Endothelial cell (in vitro differentiated cells): ENCODE results near the gene KDM1B. TPM values are rescaled to one million over a fixed set of nuclear protein-coding genes. Genes with fewer than 3 reads are reported as not detected.

Experiments used
- DNase-seq: peaks from one replicate; pipeline ENCODE4 v3.0.0; 2021; ENCODE audit warnings: low spot score
- H3K27ac Mint-ChIP-seq: one replicate; pipeline ENCODE4 v1.8.0; 2021; ENCODE audit warnings: mixed read lengths, inconsistent platforms; ENCODE audit not compliant: unreplicated experiment
- H3K27me3 Mint-ChIP-seq: one replicate; pipeline ENCODE4 v1.8.0; 2021; ENCODE audit warnings: mild to moderate bottlenecking, moderate library complexity, mixed read lengths, inconsistent platforms; ENCODE audit not compliant: unreplicated experiment
- H3K36me3 Mint-ChIP-seq: one replicate; pipeline ENCODE4 v1.8.0; 2021; ENCODE audit warnings: mild to moderate bottlenecking, low read depth, mixed read lengths, inconsistent platforms; ENCODE audit not compliant: unreplicated experiment
- H3K4me1 Mint-ChIP-seq: one replicate; pipeline ENCODE4 v1.8.0; 2021; ENCODE audit warnings: mild to moderate bottlenecking, mixed read lengths, inconsistent platforms; ENCODE audit not compliant: unreplicated experiment
- H3K4me3 Mint-ChIP-seq: one replicate; pipeline ENCODE4 v1.8.0; 2021; ENCODE audit warnings: mild to moderate bottlenecking, mixed read lengths, inconsistent platforms; ENCODE audit not compliant: unreplicated experiment
- H3K9me3 Mint-ChIP-seq: one replicate; pipeline ENCODE4 v1.8.0; 2021; ENCODE audit warnings: mixed read lengths, inconsistent platforms; ENCODE audit not compliant: unreplicated experiment
- CTCF ChIP-seq: fragments of 200-600 bp; sonication (generic); IDR thresholded peaks from one replicate; pipeline ENCODE4 v1.5.0; 2021; ENCODE audit warnings: antibody characterized with exemption; ENCODE audit not compliant: unreplicated experiment
- total RNA-seq: library from RNA; stranded (reverse); fragmentation: NEBNext Ultra II Directional; extraction: Animal tissue kit (Norgen Biotek cat#: 25700); gene quantifications from one replicate; pipeline ENCODE4 v1.2.1, GENCODE V29; 2021; ENCODE audit not compliant: unreplicated experiment

The KDM1B gene
- total RNA-seq, 1 donor from 2014 or later: 14.9 TPM

- Mint-ChIP-seq H3K4me1 (peaks cover 14% of the 10 kb centered on the region), H3K36me3 (peaks cover 55% of the 10 kb centered on the region), H3K27ac (no peak overlapping the region), H3K27me3 (no peaks in the 10 kb centered on the region), H3K4me3 (no peak overlapping the region), H3K9me3 (no peaks in the 10 kb centered on the region)
- no peak for DNase-seq
- no peak for TF ChIP-seq CTCF
These were observed 58.8 kb downstream of the KDM1B start for GRCh38 chr6:18214003-18214402.

- H3K36me3 Mint-ChIP-seq: peaks cover 63% of the 10 kb centered on the region
- peaks cover 19% of the 10 kb centered on the region for H3K4me1 Mint-ChIP-seq
- H3K4me3 Mint-ChIP-seq: no peak overlapping the region
- DNase-seq: no peak
- no peaks in the 10 kb centered on the region for H3K27me3 Mint-ChIP-seq
- H3K27ac Mint-ChIP-seq: peak overlapping the region; percentile 1
- TF ChIP-seq CTCF: no peak
- H3K9me3 Mint-ChIP-seq: no peaks in the 10 kb centered on the region
These were observed 60.2 kb downstream of the KDM1B start for GRCh38 chr6:18215436-18215835.

GRCh38 chr6:18216411-18216810, 61.2 kb downstream of the KDM1B start:
- no peak for TF ChIP-seq CTCF
- DNase-seq: no peak
- Mint-ChIP-seq H3K9me3 (no peaks in the 10 kb centered on the region), H3K27ac (no peak overlapping the region), H3K36me3 (peaks cover 67% of the 10 kb centered on the region), H3K4me1 (peaks cover 26% of the 10 kb centered on the region), H3K27me3 (no peaks in the 10 kb centered on the region), H3K4me3 (no peak overlapping the region)

DNA sequence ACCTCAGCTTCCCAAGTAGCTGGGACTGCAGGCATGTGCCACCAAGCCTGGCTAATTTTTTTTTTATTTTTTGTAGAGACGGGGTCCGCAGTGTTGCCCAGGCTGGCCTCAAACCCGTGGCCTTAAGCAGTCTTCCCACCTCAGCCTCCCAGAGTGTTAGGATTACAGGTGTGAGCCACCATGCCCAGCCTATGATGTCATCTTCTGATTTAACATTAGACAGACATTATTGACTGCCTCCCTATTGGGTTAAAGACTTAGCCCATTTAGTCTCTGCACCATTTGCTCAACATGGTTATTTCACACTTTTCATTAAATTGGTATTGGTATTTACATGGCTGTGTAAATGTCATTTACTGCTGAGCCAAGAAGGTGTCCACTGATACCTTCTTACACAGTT, 63.0 kb downstream of the KDM1B start:
- no peaks in the 10 kb centered on the region for H3K27me3 Mint-ChIP-seq
- H3K36me3 Mint-ChIP-seq: peaks cover 59% of the 10 kb centered on the region
- no peak overlapping the region for H3K27ac Mint-ChIP-seq
- no peaks in the 10 kb centered on the region for H3K9me3 Mint-ChIP-seq
- TF ChIP-seq CTCF: no peak
- peaks cover 26% of the 10 kb centered on the region for H3K4me1 Mint-ChIP-seq
- H3K4me3 Mint-ChIP-seq: no peak overlapping the region
- no peak for DNase-seq

- Mint-ChIP-seq H3K36me3 (peaks cover 49% of the 10 kb centered on the region), H3K27ac (peak overlapping the region; percentile 28), H3K4me1 (peaks cover 20% of the 10 kb centered on the region), H3K4me3 (no peak overlapping the region), H3K9me3 (no peaks in the 10 kb centered on the region), H3K27me3 (no peaks in the 10 kb centered on the region)
- no peak for DNase-seq
- no peak for TF ChIP-seq CTCF
These were observed 64.4 kb downstream of the KDM1B start for GRCh38 chr6:18219591-18219990.
